Keratinocyte (primary cell): ENCODE measurements around the gene CA12.

Experiments used
- EZH2 ChIP-seq: IDR thresholded peaks from one replicate; pipeline ENCODE4 v1.6.1; 2012; ENCODE audit warnings: inconsistent platforms, mild to moderate bottlenecking, low read length, moderate library complexity
- TF ChIP-seq, protein P1 (sequence below), 3 experiments: IDR thresholded peaks in 1 of 3; conservative IDR thresholded peaks in 1 of 3; optimal IDR thresholded peaks in 1 of 3; 2 replicates in 2 of 3; 3 replicates in 1 of 3; pipeline versions ENCODE3 to v1.5.1; 2011; ENCODE audit warnings: low read length in 3 of 3, mild to moderate bottlenecking in 3 of 3, moderate library complexity in 2 of 3, control low read depth in 1 of 3, inconsistent platforms in 1 of 3; ENCODE audit not compliant: insufficient read depth in 2 of 3; ENCODE audit errors: extremely low read depth in 1 of 3

DNA sequence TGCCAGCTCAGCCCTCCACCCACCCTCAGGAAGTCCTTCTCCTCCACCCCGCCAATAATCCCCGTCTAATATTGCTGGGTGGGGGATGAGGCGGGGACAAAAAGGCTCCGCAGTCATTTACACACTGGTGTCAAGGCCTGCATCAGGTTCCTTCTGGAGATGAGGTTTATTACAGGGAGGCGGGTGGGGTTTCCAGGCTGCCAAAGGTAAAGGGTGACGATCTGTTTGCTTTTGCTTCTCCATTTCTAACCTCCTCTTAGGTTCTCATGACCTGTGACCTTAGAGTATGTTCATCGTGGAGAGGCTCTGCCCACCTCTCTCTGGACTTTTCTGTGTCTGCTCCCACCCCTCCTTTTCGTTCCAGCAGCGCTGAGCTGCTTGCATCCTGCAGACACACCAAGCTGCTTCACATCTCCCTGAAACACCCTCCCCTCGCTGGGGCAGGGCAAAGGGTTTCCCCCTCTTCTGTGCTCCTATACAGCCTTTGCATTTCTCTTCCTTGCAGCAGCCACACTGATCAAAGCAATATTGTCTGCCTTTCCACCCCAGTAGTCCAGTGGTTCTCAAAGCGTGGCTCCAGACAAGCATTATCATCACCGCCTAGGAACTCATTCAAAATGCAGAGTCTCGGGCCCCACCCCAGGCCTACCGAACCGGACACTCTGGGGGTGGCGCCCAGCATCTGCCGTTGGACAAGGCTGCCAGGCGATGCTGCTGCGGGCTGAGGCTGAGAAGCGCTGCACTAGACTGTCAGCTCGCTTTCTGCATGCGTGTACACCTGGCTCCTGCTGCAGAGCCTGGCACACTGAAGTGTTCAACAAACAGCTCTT lies 26.6 kb downstream of the CA12 start:
- TF ChIP-seq, protein P1, sequence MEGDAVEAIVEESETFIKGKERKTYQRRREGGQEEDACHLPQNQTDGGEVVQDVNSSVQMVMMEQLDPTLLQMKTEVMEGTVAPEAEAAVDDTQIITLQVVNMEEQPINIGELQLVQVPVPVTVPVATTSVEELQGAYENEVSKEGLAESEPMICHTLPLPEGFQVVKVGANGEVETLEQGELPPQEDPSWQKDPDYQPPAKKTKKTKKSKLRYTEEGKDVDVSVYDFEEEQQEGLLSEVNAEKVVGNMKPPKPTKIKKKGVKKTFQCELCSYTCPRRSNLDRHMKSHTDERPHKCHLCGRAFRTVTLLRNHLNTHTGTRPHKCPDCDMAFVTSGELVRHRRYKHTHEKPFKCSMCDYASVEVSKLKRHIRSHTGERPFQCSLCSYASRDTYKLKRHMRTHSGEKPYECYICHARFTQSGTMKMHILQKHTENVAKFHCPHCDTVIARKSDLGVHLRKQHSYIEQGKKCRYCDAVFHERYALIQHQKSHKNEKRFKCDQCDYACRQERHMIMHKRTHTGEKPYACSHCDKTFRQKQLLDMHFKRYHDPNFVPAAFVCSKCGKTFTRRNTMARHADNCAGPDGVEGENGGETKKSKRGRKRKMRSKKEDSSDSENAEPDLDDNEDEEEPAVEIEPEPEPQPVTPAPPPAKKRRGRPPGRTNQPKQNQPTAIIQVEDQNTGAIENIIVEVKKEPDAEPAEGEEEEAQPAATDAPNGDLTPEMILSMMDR (optimal IDR thresholded peaks at IDR 0.05 in 1 of 3, IDR thresholded peaks at IDR 0.05 in 1 of 3, conservative IDR thresholded peaks at IDR 0.05 in 1 of 3; ENCODE audit: extremely low read depth in 1 of 3, insufficient read depth in 2 of 3, low read length in 3 of 3), result no peak
- TF ChIP-seq EZH2, result no peak
